Measurements from ENCODE around the gene CGRRF1.

- no peak for TF ChIP-seq EGR1 (conservative IDR thresholded peaks at IDR 0.05)
- TF ChIP-seq CEBPB (tag; IDR thresholded peaks at IDR 0.05), result no peak
- no peak for TF ChIP-seq ZNF644 (tag; IDR thresholded peaks at IDR 0.05; ENCODE audit: low read depth)
- TF ChIP-seq CTCF (IDR thresholded peaks at IDR 0.05 in 2 of 3, conservative IDR thresholded peaks at IDR 0.05 in 1 of 3; ENCODE audit: insufficient read depth in 2 of 3, low read depth in 1 of 3, low read length in 3 of 3), result no peak
- TF ChIP-seq EZH2 (IDR thresholded peaks at IDR 0.05; ENCODE audit: borderline replicate concordance, low read depth, low read length), result no peak
- no peak for TF ChIP-seq ZBTB11 (CRISPR knock-in tag; IDR thresholded peaks at IDR 0.05)
- TF ChIP-seq ZSCAN29 (IDR thresholded peaks at IDR 0.05), result no peak
- TF ChIP-seq BACH1 (tag; IDR thresholded peaks at IDR 0.05), result no peak
- no peak for TF ChIP-seq JUN (IDR thresholded peaks at IDR 0.05; ENCODE audit: borderline replicate concordance, low read depth, low read length)
- TF ChIP-seq JUN (CRISPR knock-in tag; IDR thresholded peaks at IDR 0.05; ENCODE audit: borderline replicate concordance), result no peak
- TF ChIP-seq ZNF263 (CRISPR knock-in tag; IDR thresholded peaks at IDR 0.05; ENCODE audit: borderline replicate concordance), result no peak
- TF ChIP-seq SRSF3 (IDR thresholded peaks at IDR 0.05; ENCODE audit: insufficient read depth, low read length), result no peak
These were observed 44.7 kb downstream of the CGRRF1 start for GRCh38 chr14:54554401-54554800.

All from K562 (cell line).